Retina (tissue), 1 donor: ENCODE results near the gene TNF.
"Not testable (repeated sequence)": the region's sequence is repeated elsewhere in the genome, so short reads cannot be mapped to it uniquely, and the experiment has no call there.

Experiments
- DNase-seq: peaks from one replicate; pipeline ENCODE4 v3.0.0-alpha.2; 2016

TNF gene

DNA sequence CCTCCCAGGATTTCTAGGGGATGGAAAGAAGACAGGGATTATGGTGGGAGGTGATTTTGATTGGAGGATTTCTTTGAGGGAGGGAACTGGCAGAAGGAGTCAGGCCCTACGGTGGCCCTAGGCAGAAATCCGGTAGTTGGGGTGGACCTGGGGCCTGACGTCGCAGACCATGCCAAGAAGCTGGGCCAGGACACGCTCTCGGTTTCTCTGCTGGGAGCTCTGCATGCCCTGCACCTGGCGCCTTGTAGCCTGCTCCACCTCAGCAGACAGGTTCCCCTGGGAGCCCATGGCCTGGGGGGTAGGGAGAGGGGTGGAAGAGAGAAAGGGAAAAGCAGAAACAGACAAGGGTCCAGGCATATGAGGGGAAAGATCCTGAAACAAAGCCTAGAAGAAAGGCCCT, 30.1 kb upstream of the TNF start:
- no peak for DNase-seq

DNA sequence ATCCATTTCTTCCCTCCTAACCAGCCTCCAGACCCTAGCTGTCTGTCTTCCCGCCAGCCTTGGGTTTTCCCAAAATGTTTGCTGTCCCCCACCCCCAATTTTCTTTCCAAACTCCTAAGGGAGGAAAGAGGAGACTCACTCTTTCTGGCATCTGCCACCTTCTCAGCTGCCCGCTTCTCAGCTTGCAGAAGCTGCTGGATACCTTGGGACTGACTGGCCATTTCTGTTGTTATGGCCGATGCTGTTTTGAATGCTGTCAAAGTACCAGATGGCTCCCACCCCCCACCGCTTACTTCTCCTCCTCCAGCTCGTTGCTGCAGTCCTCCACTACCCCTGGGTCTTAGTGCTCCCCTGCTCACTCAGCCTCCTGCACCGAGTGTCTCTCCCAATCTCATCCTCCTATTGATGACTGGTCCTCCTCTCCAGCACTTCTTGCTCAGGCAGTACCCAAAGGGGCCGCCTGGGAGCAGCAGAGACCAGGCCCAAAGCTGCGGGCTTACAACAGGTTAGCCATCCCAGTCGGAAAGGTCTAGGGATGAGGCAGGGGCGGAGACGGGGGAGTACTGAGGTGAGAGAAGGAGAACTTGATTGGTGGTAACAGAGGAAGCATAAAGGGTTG, 28.9 kb upstream of the TNF start, which contains the start of gene ATP6V1G2:
Gene ATP6V1G2, minus strand, starts transcription at position 270 of the 619 bp plus-strand sequence. Its CDS starts 49 bp downstream, at position 221.
- DNase-seq = peak; percentile 95

DNA sequence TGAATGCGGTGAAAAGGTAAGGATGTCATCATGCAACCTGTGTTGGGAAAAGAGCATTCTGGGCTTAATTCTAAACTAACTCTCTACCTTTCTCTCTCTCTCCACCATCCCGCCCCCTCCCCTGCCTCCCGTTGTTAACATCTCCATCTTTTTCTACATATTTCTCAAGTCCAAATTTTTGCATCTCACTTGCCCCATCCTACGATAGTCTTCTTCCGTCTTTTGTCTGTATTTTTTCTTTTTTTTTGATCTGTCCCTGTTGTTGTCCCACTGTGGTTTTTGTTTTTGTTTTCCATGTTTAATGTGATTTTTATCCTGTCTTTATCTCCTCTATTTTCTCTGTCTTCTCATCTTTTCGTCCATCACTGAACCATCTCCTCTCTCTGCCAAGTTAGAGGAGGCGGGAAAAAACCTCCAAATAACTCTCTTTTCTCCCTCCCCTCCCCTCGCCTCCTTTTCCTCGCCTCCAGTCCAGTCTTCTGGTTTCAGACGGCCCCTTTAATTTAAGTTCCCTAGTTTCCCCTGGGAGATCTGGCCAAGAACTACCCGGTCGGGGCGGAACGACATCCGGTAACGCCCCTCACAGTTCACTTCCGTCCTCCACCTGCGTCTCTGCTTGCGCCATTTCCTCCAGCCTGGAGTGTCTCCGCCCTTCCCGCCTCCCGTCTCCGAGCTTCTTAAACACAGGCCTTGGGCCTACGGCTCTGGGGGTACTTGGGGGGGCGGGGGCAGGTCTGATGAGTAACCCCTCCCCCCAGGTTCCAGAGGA, 28.2 kb upstream of the TNF start, which contains the start of gene NFKBIL1:
Gene NFKBIL1, plus strand, starts transcription at position 651 of the 769 bp plus-strand sequence. Its CDS starts 87 bp downstream, at position 738.
- DNase-seq = peak; percentile 95

DNA sequence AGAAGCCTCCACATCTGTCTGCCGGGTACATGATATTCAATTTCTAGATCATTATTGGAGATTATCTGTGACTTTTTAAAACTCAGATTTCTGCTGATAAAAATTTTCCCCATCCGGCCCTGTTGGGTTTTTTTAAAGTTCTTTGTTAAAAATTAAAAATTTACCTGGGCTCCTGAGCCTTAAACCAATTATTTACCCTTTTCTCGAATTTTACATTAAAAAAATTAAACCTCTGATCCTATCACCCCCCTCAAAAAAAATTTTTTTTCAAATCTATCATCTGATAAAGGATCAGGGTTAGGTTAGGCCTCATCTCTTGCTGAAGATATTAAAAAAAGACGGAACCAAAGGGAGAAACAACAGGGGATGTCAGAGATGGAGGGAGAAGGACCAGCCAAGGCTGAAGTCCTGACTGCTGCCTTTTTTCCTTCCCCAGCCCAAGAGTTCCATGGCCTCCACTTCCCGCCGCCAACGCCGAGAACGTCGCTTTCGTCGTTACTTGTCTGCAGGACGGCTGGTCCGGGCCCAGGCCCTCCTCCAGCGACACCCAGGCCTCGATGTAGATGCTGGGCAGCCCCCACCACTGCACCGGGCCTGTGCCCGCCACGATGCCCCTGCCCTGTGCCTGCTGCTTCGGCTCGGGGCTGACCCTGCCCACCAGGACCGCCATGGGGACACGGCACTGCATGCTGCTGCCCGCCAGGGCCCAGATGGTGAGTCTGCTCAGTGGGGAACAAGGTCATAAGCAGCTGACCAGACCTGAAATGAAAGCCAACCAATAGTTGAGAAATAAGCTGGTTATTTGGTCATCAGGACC, 27.4 kb upstream of the TNF start:
- no peak for DNase-seq

DNA sequence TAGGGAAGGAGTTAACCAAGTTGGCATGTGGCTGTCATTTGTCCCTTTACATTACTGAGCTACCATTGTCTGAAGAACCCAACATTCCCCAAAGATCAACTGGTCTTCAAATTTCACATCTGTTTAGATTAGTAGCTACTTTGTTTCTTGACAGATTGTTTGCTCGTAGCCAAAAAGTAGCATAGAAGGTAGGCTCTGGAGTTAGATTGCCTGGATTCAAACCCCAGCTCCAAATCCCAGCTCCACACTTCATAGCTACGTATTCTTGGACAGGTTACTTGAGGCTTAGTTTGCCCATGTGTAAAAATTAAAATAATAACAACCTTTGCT, 26.9 kb upstream of the TNF start:
- no peak for DNase-seq

DNA sequence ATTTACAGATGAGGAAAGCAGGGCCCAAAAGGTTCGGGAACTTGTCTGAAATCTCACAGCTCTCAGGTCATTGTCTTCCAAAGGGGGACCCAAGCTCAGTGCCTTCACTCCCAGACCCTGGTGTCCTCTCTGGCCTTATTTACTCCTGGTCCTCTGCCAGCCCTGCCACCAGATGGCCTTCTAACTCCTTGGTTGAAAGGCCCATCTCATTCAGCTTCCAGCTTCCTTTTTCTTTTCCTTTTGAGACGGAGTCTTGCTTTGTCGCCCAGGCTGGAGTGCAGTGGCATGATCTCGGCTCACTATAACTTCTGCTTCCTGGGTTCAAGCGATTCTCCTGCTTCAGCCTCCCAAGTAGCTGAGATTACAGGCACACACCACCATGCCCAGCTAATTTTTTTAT, 24.0 kb upstream of the TNF start:
- not testable (repeated sequence) for DNase-seq

DNA sequence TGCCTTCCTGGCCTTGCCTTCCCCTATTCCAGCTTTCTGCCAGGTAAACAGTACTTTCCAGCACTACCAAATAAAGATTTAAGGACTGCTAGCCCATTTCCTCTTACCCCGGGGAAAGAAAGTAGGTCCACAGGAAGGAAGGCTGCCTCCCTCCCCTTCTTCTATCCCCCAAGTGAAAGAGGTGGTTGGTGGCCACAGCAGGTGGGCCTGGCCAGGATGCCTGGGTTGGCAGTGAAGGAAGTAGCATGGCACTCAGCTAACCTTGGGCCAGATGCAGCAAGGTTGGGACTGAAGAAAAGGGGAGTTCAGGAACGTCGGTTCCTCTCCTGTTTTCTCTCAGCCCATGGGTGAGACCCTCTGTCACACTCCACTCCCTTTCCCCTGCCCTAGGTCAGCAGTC, 19.1 kb upstream of the TNF start:
- DNase-seq = no peak

DNA sequence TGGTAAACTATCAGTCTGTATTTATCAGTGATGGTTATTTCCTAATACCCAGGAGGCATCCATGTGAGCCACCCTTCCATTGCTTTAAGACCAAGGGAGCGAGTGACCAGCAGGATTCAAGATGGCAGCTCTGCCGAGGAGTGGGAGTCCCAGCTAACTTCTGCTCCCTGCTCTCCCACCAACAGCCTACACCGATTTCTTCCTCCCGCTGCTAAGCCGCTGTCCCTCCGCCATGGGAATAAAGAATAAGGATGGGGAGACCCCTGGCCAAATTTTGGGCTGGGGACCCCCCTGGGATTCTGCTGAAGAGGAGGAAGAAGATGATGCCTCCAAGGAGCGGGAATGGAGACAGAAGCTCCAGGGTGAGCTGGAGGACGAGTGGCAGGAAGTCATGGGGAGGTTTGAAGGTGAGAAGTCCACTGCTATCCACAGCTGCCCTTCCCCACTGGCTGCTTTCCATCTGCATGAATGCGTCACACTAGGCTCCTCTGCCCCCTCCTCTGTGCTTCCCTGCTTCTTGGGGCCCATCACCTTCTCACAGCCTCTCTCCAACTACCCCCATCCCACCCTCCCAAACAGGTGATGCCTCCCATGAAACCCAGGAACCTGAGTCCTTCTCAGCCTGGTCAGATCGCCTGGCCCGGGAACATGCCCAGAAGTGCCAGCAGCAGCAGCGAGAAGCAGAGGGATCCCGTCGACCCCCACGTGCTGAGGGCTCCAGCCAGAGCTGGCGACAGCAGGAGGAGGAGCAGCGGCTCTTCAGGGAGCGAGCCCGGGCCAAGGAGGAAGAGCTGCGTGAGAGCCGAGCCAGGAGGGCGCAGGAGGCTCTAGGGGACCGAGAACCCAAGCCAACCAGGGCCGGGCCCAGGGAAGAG, 17.7 kb upstream of the TNF start:
- DNase-seq = no peak

DNA sequence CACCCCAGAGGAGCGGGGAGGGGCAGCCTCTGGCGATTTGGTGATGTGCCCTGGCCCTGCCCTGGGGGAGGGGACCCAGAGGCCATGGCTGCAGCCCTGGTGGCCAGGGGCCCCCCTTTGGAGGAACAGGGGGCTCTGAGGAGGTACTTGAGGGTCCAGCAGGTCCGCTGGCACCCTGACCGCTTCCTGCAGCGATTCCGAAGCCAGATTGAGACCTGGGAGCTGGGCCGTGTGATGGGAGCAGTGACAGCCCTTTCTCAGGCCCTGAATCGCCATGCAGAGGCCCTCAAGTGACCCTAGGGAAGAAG, 17.1 kb upstream of the TNF start:
- no peak for DNase-seq

DNA sequence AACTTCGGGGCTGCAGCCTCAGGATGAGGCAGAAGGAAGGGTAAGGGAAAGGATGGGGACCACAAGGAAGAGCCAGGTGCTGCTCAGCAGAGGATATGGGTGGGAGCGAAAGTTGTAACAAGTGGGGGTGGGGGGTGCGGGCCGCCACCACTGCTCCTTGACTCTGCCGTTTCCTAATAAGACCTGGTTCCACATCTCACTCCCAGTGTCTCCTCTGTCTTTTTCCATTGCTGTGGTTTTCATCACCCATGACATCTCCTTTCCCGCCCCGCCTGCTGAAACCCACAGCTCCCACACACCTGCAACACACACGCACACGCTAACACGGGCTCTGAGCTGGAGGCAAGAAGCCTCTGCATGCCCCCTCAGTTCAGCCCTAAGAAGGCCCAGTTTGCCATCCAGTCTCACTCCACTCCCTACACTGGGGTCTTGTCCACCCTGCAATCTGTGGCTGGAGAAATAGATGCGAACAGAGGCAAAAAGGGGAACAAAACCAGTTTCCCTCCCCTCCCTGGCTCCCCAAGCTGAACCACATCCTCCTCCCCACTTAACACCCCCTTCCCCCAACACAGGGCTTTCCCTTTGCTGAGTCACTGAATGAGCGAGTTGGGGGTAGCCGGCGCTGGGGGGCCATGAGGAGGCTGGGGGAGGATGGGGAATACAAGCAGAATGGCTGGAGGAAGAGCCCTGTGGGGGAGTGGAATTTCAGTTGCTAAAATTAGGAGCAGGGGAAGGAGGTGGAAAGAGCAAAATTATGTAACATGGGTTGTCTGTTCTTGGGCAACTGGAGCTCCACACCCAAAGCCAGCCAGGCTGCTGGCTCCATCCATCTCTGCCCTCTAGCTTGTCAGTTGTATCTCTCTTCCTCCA, 16.5 kb upstream of the TNF start:
- DNase-seq = no peak

DNA sequence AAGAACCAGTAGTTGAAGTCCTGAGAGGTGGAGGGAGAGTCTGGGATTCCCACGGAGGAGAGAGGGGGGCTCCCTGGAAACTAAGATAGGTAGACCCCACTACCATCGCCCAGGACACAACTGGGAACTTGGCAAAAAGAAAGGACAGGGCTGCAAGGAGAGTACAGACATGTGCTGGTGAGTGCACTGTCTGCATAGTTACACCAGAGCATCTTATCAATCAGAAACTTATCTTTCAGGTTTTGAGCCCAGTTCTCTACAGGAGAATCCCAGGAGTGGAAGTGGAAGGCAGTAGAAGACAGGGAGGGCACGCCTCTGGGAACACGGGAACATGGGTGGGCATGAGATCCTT, 15.8 kb upstream of the TNF start:
- DNase-seq = no peak

DNA sequence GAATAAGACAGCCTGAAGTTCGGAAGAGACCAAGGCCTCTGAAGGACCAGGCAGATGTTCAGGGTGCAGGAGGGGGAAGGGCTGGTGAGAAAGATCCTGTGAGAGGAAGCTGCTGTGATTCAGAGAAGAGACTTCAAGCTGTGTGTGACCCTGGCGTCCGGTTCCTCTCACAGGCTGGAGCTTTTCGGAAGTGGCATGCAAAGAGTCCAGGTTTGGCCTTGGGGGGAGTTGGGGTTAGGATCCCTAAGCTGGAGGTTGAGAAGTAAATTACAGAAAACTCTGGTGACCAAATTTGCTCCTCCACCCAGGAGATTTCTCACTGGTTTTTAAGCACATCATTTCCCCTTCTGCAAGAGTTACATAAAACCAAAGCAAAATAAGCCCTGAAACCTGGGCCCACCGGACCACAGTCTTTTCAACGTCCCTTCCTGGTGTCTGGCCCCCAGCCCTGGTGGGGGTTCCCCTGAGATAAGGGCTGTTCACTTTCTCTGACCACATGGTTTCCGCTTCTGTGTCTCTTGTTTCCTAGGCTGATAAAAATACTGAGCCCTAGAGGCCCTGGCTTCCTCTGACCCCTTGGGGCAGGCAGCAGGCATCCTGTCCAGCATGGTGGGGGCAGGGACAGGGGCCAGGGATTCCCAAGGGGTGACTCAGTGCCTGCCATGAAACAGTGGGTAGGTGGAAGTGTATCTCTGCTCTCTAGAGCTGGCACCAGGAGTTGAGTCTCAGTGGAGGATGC, 15.2 kb upstream of the TNF start:
- DNase-seq = no peak

DNA sequence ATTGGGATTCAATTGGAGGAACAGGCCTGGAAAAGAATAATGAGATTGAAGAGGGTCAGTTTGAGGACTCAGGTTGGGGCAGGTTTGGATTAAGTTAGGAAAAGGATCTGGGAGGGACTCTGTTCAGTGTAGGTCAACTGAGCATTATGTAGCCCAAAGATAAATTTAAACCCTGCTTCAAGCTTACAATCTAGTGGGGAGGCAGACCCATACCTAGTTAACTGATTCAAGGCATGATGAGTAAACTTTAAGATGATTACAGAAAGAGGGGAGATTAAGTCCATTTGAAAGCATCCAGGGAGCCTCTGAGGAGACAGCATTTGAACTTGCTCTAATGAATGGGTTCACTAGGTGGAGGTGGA, 14.7 kb upstream of the TNF start:
- no peak for DNase-seq

DNA sequence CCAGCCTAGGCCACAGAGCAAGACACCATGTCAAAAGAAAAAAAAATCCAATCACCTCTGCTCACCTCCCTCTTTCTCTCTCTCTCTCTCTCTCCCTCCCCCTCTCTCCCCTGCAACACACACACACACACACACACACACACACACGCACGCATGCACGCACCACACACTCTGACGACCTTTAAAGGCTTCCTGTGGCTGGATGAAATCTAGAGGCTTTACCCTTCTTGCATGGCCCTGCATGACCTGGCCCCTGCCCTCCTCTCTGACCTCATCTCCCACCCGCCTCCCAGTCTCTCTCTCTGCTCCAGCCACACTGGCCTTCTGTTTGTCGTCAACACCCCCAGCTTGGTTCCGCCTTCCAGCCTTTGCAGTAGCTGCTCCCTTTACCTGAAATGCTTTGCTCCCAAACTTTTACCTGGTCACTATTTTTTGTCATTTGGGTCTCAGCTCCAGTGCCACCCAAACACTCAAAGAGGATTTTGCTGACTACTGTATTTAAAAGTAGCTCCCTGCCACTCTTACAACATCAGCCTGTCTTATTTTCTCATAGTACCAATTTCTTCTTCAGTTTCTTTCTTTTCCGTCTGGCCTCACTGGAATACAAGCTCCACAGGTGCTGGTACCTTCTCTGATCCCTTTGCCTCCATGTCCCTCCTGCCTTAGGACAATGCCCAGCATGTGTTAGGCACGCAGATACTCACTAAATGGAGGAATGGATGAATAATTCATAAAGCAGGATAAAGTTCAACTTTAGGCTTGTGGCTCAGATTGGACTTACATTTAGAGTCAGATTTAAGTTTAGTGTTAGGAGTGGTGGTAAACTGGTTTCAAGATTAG, 7.6 kb upstream of the TNF start:
- DNase-seq = no peak

DNA sequence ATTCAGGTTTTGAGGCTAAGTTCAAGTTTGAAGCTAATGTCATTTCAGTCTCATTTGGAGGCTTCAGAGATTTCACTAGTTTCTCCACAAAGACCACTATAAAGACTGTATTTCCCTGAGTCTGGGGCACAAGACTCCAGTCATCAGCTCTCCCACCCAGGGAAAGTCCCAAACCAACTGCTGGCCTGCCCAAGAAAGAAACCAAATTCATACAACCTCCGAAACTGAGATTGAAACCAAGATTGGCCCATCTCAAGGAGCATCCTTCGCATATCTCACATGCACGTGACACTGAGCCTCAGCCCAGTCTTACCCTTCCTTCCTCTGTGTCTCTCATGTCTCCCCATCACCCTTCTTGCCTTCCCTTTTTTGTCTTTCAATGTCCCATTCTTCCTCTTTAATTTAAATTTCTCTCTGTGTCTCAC, 6.8 kb upstream of the TNF start:
- no peak for DNase-seq

DNA sequence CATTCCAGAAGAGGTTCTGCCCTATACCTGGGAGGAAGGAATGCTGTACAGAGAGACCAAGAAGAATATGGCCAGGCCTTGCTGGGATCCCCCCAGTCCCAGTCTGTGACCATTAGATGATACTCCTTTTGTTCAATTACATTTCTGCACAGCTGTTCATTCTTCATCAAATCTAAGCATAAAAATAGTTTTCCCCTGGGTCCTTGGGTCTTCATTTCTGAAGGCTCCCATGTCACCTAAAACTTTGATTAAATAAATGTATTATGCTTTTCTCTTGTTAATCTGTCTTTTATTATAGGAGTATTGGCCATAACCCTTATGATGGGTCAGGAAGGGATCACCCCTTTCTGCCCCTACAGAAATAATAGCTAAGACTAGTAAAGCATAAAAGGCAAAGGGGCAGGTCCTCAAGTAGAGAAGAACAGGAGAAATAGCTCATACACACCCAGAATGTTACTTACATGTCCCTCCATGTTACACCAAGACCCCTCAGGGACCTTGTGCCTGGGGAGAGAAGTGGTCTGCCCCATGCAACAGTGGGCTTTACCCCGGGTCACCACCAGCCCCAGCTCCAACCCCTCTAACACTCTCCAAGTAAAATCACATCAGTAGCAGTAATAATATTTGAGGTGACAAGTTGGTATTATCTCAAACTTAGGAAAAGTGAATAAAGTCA, 5.4 kb upstream of the TNF start:
- DNase-seq = no peak

DNA sequence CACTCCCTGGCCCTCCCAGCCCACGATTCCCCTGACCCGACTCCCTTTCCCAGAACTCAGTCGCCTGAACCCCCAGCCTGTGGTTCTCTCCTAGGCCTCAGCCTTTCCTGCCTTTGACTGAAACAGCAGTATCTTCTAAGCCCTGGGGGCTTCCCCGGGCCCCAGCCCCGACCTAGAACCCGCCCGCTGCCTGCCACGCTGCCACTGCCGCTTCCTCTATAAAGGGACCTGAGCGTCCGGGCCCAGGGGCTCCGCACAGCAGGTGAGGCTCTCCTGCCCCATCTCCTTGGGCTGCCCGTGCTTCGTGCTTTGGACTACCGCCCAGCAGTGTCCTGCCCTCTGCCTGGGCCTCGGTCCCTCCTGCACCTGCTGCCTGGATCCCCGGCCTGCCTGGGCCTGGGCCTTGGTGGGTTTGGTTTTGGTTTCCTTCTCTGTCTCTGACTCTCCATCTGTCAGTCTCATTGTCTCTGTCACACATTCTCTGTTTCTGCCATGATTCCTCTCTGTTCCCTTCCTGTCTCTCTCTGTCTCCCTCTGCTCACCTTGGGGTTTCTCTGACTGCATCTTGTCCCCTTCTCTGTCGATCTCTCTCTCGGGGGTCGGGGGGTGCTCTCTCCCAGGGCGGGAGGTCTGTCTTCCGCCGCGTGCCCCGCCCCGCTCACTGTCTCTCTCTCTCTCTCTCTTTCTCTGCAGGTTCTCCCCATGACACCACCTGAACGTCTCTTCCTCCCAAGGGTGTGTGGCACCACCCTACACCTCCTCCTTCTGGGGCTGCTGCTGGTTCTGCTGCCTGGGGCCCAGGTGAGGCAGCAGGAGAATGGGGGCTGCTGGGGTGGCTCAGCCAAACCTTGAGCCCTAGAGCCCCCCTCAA, 3.1 kb upstream of the TNF start, which contains the start of gene LTA:
Gene LTA, plus strand, starts transcription at position 249 of the 871 bp plus-strand sequence. Its CDS starts 454 bp downstream, at position 703.
- DNase-seq = no peak
